GM18511 (cell line): ENCODE measurements around the gene CAPNS1.

ENCODE experiments used
- ATAC-seq: cut with Tn5 transposase; IDR thresholded peaks from one replicate; pipeline ENCODE4 v1.9.1; 2021; ENCODE audit warnings: mild to moderate bottlenecking, moderate library complexity; ENCODE audit not compliant: unreplicated experiment

Gene CAPNS1

GRCh38 chr19:36139473-36140303, at the start of gene CAPNS1:
CAPNS1 (plus strand) TSS chr19:36140066; CDS start chr19:36141012, 946 bp downstream.
- peak; percentile 84 for ATAC-seq

- ATAC-seq = no peak
Observed at GRCh38 chr19:36090910-36091695, 48.8 kb upstream of the CAPNS1 start.

GRCh38 chr19:36092566-36092965, 47.3 kb upstream of the CAPNS1 start:
- ATAC-seq = no peak

- no peak for ATAC-seq
Observed at GRCh38 chr19:36093146-36093662, 46.7 kb upstream of the CAPNS1 start.

GRCh38 chr19:36093687-36094086, 46.2 kb upstream of the CAPNS1 start:
- no peak for ATAC-seq

GRCh38 chr19:36097036-36097435, 42.8 kb upstream of the CAPNS1 start:
- no peak for ATAC-seq

GRCh38 chr19:36099166-36099785, 40.6 kb upstream of the CAPNS1 start:
- no peak for ATAC-seq

- no peak for ATAC-seq
Observed at GRCh38 chr19:36100476-36100875, 39.4 kb upstream of the CAPNS1 start.

GRCh38 chr19:36101550-36102327, 38.1 kb upstream of the CAPNS1 start:
- ATAC-seq = no peak

- ATAC-seq = no peak
Observed at GRCh38 chr19:36103040-36103626, 36.7 kb upstream of the CAPNS1 start.

GRCh38 chr19:36103842-36104552, 35.9 kb upstream of the CAPNS1 start:
- ATAC-seq = no peak

GRCh38 chr19:36106441-36106840, 33.4 kb upstream of the CAPNS1 start:
- ATAC-seq = no peak

GRCh38 chr19:36106991-36107390, 32.9 kb upstream of the CAPNS1 start:
- ATAC-seq = no peak

GRCh38 chr19:36108684-36109083, 31.2 kb upstream of the CAPNS1 start:
- ATAC-seq = no peak

- no peak for ATAC-seq
Observed at GRCh38 chr19:36110487-36111199, 29.2 kb upstream of the CAPNS1 start, which contains the start of gene OVOL3. OVOL3 (plus strand) TSS chr19:36111143; CDS start chr19:36111203, 60 bp downstream.

- no peak for ATAC-seq
Observed at GRCh38 chr19:36111200-36111539, 28.7 kb upstream of the CAPNS1 start.

GRCh38 chr19:36112678-36113077, 27.2 kb upstream of the CAPNS1 start:
- ATAC-seq = no peak

GRCh38 chr19:36113425-36113824, 26.4 kb upstream of the CAPNS1 start:
- ATAC-seq = no peak
